ENCODE results near the gene TMPRSS4.

The TMPRSS4 gene

GRCh38 chr11:118138839-118139420, 62.1 kb downstream of the TMPRSS4 start:
- DNase-seq, result no peak

- DNase-seq, result no peak
These were observed 62.7 kb downstream of the TMPRSS4 start for GRCh38 chr11:118139578-118139977.

GRCh38 chr11:118142081-118142480, 65.2 kb downstream of the TMPRSS4 start:
- no peak for DNase-seq

GRCh38 chr11:118142809-118143208, 65.9 kb downstream of the TMPRSS4 start:
- no peak for DNase-seq

GRCh38 chr11:118143661-118144185, 66.8 kb downstream of the TMPRSS4 start:
- DNase-seq, result no peak

- no peak for DNase-seq
These were observed 67.7 kb downstream of the TMPRSS4 start for GRCh38 chr11:118144301-118145268.

- peak; percentile 100 for DNase-seq
These were observed 68.7 kb downstream of the TMPRSS4 start for GRCh38 chr11:118145285-118146227.

- no peak for DNase-seq
These were observed 69.7 kb downstream of the TMPRSS4 start for GRCh38 chr11:118146554-118146953.

- DNase-seq, result no peak
These were observed 70.6 kb downstream of the TMPRSS4 start for GRCh38 chr11:118147502-118147901.

- DNase-seq, result no peak
These were observed 71.4 kb downstream of the TMPRSS4 start for GRCh38 chr11:118148240-118148639.

- no peak for DNase-seq
These were observed 72.0 kb downstream of the TMPRSS4 start for GRCh38 chr11:118148856-118149255.

- DNase-seq, result no peak
These were observed 72.6 kb downstream of the TMPRSS4 start for GRCh38 chr11:118149493-118149892.

GRCh38 chr11:118151431-118151830, 74.6 kb downstream of the TMPRSS4 start:
- no peak for DNase-seq

GRCh38 chr11:118152020-118152551, 75.2 kb downstream of the TMPRSS4 start:
- DNase-seq, result no peak

GRCh38 chr11:118152552-118153471, 75.9 kb downstream of the TMPRSS4 start, which contains the start of gene SCN4B:
Gene SCN4B, minus strand, starts transcription at chr11:118152823. Its CDS starts 150 bp downstream, at chr11:118152673.
- DNase-seq, result peak; percentile 98

- DNase-seq, result no peak
These were observed 76.6 kb downstream of the TMPRSS4 start for GRCh38 chr11:118153516-118153915.

GRCh38 chr11:118153976-118154375, 77.1 kb downstream of the TMPRSS4 start:
- no peak for DNase-seq

- DNase-seq, result no peak
These were observed 77.8 kb downstream of the TMPRSS4 start for GRCh38 chr11:118154641-118155040.

GRCh38 chr11:118155776-118156530, 79.1 kb downstream of the TMPRSS4 start:
- DNase-seq, result no peak

- peak; percentile 79 for DNase-seq
These were observed 79.8 kb downstream of the TMPRSS4 start for GRCh38 chr11:118156531-118157185.

Measured in 8988T (cell line).